Liver (tissue), 3 donors: ENCODE data around the gene KCNQ1.

Experiments used
- ATF3 ChIP-seq: IDR thresholded peaks from 2 replicates; pipeline ENCODE4 v1.6.1; 2016; ENCODE audit warnings: antibody characterized with exemption
- EGR1 ChIP-seq, 2 donors: IDR thresholded peaks; 2 replicates each; pipeline ENCODE4 v1.6.1; 2016 to 2018; ENCODE audit warnings: antibody characterized with exemption in 2 of 2, low read depth in 2 of 2
- FOXA1 ChIP-seq: IDR thresholded peaks from 2 replicates; pipeline ENCODE4 v1.6.1; 2016; ENCODE audit warnings: antibody characterized with exemption
- GABPA ChIP-seq, 2 donors: IDR thresholded peaks in 1 of 2; conservative IDR thresholded peaks in 1 of 2; 2 replicates each; pipeline ENCODE4 v1.6.1; 2016; ENCODE audit warnings: antibody characterized with exemption in 2 of 2, mild to moderate bottlenecking in 1 of 2, moderate library complexity in 1 of 2
- JUND ChIP-seq, 2 donors: IDR thresholded peaks; 2 replicates each; pipeline ENCODE4 v1.6.1; 2016; ENCODE audit warnings: antibody characterized with exemption in 2 of 2
- RAD21 ChIP-seq, 2 donors: IDR thresholded peaks; 2 replicates each; pipeline ENCODE4 v1.6.1; 2016; ENCODE audit warnings: antibody characterized with exemption in 2 of 2, mild to moderate bottlenecking in 2 of 2
- RXRA ChIP-seq, 2 donors: IDR thresholded peaks; 2 replicates each; pipeline ENCODE4 v1.6.1; 2017 to 2018; ENCODE audit warnings: antibody characterized with exemption in 2 of 2, mild to moderate bottlenecking in 1 of 2
- SP1 ChIP-seq: IDR thresholded peaks from 2 replicates; pipeline ENCODE4 v1.6.1; 2018; ENCODE audit warnings: antibody characterized with exemption, mild to moderate bottlenecking
- TAF1 ChIP-seq: conservative IDR thresholded peaks from 2 replicates; pipeline ENCODE4 v1.6.1; 2016; ENCODE audit warnings: antibody characterized with exemption, mild to moderate bottlenecking
- YY1 ChIP-seq: IDR thresholded peaks from 2 replicates; pipeline ENCODE4 v1.6.1; 2016; ENCODE audit warnings: antibody characterized with exemption, mild to moderate bottlenecking
- TF ChIP-seq, protein P1 (sequence below): fragments of 150-350 bp; IDR thresholded peaks from 2 replicates; pipeline ENCODE4 v1.5.1; 2017; ENCODE audit warnings: improper control_type of control experiment, low read depth, low read length; ENCODE audit not compliant: missing input control
- TF ChIP-seq, protein P2 (sequence below): IDR thresholded peaks from 2 replicates; pipeline ENCODE4 v1.6.1; 2016; ENCODE audit warnings: antibody characterized with exemption
- TF ChIP-seq, protein P3 (sequence below): IDR thresholded peaks from 2 replicates; pipeline ENCODE4 v1.6.1; 2016; ENCODE audit warnings: antibody characterized with exemption, mild to moderate bottlenecking
- TF ChIP-seq, protein P4 (sequence below): IDR thresholded peaks from 2 replicates; pipeline ENCODE4 v1.6.1; 2016; ENCODE audit warnings: antibody characterized with exemption
- donor health status: healthy.
- donor health status: healthy.

GRCh38 chr11:2870460-2870859 is 425.7 kb downstream of the KCNQ1 start:
- TF ChIP-seq, protein P1, sequence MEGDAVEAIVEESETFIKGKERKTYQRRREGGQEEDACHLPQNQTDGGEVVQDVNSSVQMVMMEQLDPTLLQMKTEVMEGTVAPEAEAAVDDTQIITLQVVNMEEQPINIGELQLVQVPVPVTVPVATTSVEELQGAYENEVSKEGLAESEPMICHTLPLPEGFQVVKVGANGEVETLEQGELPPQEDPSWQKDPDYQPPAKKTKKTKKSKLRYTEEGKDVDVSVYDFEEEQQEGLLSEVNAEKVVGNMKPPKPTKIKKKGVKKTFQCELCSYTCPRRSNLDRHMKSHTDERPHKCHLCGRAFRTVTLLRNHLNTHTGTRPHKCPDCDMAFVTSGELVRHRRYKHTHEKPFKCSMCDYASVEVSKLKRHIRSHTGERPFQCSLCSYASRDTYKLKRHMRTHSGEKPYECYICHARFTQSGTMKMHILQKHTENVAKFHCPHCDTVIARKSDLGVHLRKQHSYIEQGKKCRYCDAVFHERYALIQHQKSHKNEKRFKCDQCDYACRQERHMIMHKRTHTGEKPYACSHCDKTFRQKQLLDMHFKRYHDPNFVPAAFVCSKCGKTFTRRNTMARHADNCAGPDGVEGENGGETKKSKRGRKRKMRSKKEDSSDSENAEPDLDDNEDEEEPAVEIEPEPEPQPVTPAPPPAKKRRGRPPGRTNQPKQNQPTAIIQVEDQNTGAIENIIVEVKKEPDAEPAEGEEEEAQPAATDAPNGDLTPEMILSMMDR, result no peak
- TF ChIP-seq YY1 (no peak), TAF1 (no peak), GABPA (IDR thresholded peaks at IDR 0.05 in 1 of 2, conservative IDR thresholded peaks at IDR 0.05 in 1 of 2) (no peak), FOXA1 (no peak), RXRA (IDR thresholded peaks at IDR 0.05) (no peak), RAD21 (IDR thresholded peaks at IDR 0.05) (no peak), JUND (IDR thresholded peaks at IDR 0.05) (no peak), EGR1 (IDR thresholded peaks at IDR 0.05; ENCODE audit: low read depth in 2 of 2) (no peak), SP1 (no peak), ATF3 (no peak)
- TF ChIP-seq, protein P2, sequence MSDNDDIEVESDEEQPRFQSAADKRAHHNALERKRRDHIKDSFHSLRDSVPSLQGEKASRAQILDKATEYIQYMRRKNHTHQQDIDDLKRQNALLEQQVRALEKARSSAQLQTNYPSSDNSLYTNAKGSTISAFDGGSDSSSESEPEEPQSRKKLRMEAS, result no peak
- TF ChIP-seq, protein P3, sequence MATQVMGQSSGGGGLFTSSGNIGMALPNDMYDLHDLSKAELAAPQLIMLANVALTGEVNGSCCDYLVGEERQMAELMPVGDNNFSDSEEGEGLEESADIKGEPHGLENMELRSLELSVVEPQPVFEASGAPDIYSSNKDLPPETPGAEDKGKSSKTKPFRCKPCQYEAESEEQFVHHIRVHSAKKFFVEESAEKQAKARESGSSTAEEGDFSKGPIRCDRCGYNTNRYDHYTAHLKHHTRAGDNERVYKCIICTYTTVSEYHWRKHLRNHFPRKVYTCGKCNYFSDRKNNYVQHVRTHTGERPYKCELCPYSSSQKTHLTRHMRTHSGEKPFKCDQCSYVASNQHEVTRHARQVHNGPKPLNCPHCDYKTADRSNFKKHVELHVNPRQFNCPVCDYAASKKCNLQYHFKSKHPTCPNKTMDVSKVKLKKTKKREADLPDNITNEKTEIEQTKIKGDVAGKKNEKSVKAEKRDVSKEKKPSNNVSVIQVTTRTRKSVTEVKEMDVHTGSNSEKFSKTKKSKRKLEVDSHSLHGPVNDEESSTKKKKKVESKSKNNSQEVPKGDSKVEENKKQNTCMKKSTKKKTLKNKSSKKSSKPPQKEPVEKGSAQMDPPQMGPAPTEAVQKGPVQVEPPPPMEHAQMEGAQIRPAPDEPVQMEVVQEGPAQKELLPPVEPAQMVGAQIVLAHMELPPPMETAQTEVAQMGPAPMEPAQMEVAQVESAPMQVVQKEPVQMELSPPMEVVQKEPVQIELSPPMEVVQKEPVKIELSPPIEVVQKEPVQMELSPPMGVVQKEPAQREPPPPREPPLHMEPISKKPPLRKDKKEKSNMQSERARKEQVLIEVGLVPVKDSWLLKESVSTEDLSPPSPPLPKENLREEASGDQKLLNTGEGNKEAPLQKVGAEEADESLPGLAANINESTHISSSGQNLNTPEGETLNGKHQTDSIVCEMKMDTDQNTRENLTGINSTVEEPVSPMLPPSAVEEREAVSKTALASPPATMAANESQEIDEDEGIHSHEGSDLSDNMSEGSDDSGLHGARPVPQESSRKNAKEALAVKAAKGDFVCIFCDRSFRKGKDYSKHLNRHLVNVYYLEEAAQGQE, result no peak
- TF ChIP-seq, protein P4, sequence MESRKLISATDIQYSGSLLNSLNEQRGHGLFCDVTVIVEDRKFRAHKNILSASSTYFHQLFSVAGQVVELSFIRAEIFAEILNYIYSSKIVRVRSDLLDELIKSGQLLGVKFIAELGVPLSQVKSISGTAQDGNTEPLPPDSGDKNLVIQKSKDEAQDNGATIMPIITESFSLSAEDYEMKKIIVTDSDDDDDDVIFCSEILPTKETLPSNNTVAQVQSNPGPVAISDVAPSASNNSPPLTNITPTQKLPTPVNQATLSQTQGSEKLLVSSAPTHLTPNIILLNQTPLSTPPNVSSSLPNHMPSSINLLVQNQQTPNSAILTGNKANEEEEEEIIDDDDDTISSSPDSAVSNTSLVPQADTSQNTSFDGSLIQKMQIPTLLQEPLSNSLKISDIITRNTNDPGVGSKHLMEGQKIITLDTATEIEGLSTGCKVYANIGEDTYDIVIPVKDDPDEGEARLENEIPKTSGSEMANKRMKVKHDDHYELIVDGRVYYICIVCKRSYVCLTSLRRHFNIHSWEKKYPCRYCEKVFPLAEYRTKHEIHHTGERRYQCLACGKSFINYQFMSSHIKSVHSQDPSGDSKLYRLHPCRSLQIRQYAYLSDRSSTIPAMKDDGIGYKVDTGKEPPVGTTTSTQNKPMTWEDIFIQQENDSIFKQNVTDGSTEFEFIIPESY, result no peak
